GM23248 (cell line): ENCODE data around the gene CARD10.

Experiments
- EZH2 ChIP-seq: fragments of 200-600 bp; sonication (generic); IDR thresholded peaks from 2 replicates; pipeline ENCODE4 v1.6.1; 2018; ENCODE audit warnings: antibody characterized with exemption, mild to moderate bottlenecking; ENCODE audit not compliant: insufficient read depth, poor library complexity, severe bottlenecking
- EZH2phosphoT487 ChIP-seq: fragments of 200-600 bp; sonication (generic); IDR thresholded peaks from 2 replicates; pipeline ENCODE4 v1.6.1; 2018; ENCODE audit warnings: antibody characterized with exemption, moderate library complexity, mild to moderate bottlenecking, low read depth; ENCODE audit not compliant: insufficient read depth

DNA sequence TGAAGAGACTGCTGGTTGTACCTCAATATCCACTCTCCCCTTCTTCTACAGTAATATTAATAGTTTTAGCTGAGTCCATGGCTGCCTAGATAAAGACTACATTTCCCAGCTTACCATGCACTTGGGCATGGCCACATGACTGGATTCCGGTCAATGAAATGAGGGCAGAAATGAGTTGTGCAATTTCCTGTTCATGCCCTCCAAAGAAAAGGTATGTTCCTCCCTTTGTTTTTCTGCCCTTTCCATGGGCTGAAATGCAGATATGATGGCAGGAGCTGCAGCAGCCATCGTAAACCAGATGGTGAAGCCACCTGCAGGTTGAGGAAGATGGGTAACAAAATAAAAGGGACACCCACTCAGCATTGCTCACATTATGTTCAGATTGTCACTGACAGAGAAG, 76.7 kb downstream of the CARD10 start:
- TF ChIP-seq EZH2phosphoT487 (no peak), EZH2 (no peak)
